Head of caudate nucleus (tissue), 42 donors: ENCODE data around the gene PDE5A.
"Not testable (repeated sequence)": the region's sequence is repeated elsewhere in the genome, so short reads cannot be mapped to it uniquely, and the experiment has no call there.

Experiments
- DNase-seq, 42 donors: peaks; one replicate each; pipeline versions ENCODE4 v3.0.0 to v3.0.0-alpha.2; 2020 to 2021; ENCODE audit warnings: mixed read lengths in 7 of 42
- intact Hi-C: fragments of 100-400 bp; cut with DNase I; formaldehyde crosslinking; loops from one replicate; pipeline ENCODE4 v1.15.0; 2022

Gene PDE5A

GRCh38 chr4:119628281-119629141 is at the start of gene PDE5A:
Gene PDE5A, minus strand, starts transcription at chr4:119628804. Its CDS starts 133 bp downstream, at chr4:119628671.
- intact Hi-C loops: no loop called here
- DNase-seq: peak; percentile 30 to 88 (median 78)

- intact Hi-C loops: no loop called here
- DNase-seq: no peak
These were observed 47.5 kb upstream of the PDE5A start for GRCh38 chr4:119676101-119676500.

GRCh38 chr4:119675391-119675790 is 46.8 kb upstream of the PDE5A start:
- intact Hi-C loops: no loop called here
- DNase-seq: no peak

- no peak for DNase-seq
- intact Hi-C loops: no loop called here
These were observed 44.3 kb upstream of the PDE5A start for GRCh38 chr4:119672938-119673337.

GRCh38 chr4:119672086-119672485 is 43.5 kb upstream of the PDE5A start:
- intact Hi-C loops: no loop called here
- DNase-seq: no peak

- DNase-seq: no peak
- intact Hi-C loops: no loop called here
These were observed 42.6 kb upstream of the PDE5A start for GRCh38 chr4:119671205-119671604.

GRCh38 chr4:119667802-119668201 is 39.2 kb upstream of the PDE5A start:
- DNase-seq: no peak
- intact Hi-C loops: no loop called here

GRCh38 chr4:119666653-119667091 is 38.1 kb upstream of the PDE5A start:
- intact Hi-C loops: no loop called here
- no peak for DNase-seq

GRCh38 chr4:119665752-119666151 is 37.1 kb upstream of the PDE5A start:
- intact Hi-C loops: no loop called here
- no peak for DNase-seq

- no peak for DNase-seq
- intact Hi-C loops: no loop called here
These were observed 35.7 kb upstream of the PDE5A start for GRCh38 chr4:119664168-119664907.

- intact Hi-C loops: no loop called here
- DNase-seq: no peak
These were observed 34.7 kb upstream of the PDE5A start for GRCh38 chr4:119663160-119663788.

- DNase-seq, intact Hi-C loops: not testable (repeated sequence)
These were observed 34.0 kb upstream of the PDE5A start for GRCh38 chr4:119662612-119663011.

- DNase-seq: no peak
- intact Hi-C loops: no loop called here
These were observed 32.6 kb upstream of the PDE5A start for GRCh38 chr4:119661231-119661630.

GRCh38 chr4:119659576-119659975 is 31.0 kb upstream of the PDE5A start:
- no peak for DNase-seq
- intact Hi-C loops: no loop called here

GRCh38 chr4:119657111-119657611 is 28.6 kb upstream of the PDE5A start:
- no peak for DNase-seq
- intact Hi-C loops: no loop called here

GRCh38 chr4:119656342-119656741 is 27.7 kb upstream of the PDE5A start:
- intact Hi-C loops: no loop called here
- DNase-seq: peak in 2 of 42 donors; percentile 9 to 38

- intact Hi-C loops: no loop called here
- DNase-seq: no peak
These were observed 26.7 kb upstream of the PDE5A start for GRCh38 chr4:119655111-119655837.

- intact Hi-C loops: no loop called here
- DNase-seq: no peak
These were observed 25.4 kb upstream of the PDE5A start for GRCh38 chr4:119653990-119654389.

- DNase-seq: no peak
- intact Hi-C loops: no loop called here
These were observed 24.4 kb upstream of the PDE5A start for GRCh38 chr4:119652998-119653397.
